ENCODE results near the gene CHD6.
"Not testable (repeated sequence)": the region's sequence is repeated elsewhere in the genome, so short reads cannot be mapped to it uniquely, and the experiment has no call there.

The CHD6 gene

GRCh38 chr20:41547221-41547620 lies 71.0 kb downstream of the CHD6 start:
- DNase-seq (ENCODE audit: low read depth in 2 of 2): no peak

GRCh38 chr20:41546535-41546934 lies 71.6 kb downstream of the CHD6 start:
- DNase-seq (ENCODE audit: low read depth in 2 of 2): no peak

- no peak for DNase-seq (ENCODE audit: low read depth in 2 of 2)
These were observed 73.7 kb downstream of the CHD6 start for GRCh38 chr20:41544472-41544871.

GRCh38 chr20:41540918-41541317 lies 77.3 kb downstream of the CHD6 start:
- no peak for DNase-seq (ENCODE audit: low read depth in 2 of 2)

GRCh38 chr20:41540459-41540858 lies 77.7 kb downstream of the CHD6 start:
- no peak for DNase-seq (ENCODE audit: low read depth in 2 of 2)

- no peak for DNase-seq (ENCODE audit: low read depth in 2 of 2)
These were observed 79.2 kb downstream of the CHD6 start for GRCh38 chr20:41538810-41539596.

GRCh38 chr20:41537865-41538264 lies 80.3 kb downstream of the CHD6 start:
- DNase-seq (ENCODE audit: low read depth in 2 of 2): no peak

GRCh38 chr20:41535551-41535950 lies 82.6 kb downstream of the CHD6 start:
- not testable (repeated sequence) for DNase-seq (ENCODE audit: low read depth in 2 of 2)

- no peak for DNase-seq (ENCODE audit: low read depth in 2 of 2)
These were observed 83.3 kb downstream of the CHD6 start for GRCh38 chr20:41534842-41535241.

- no peak for DNase-seq (ENCODE audit: low read depth in 2 of 2)
These were observed 84.0 kb downstream of the CHD6 start for GRCh38 chr20:41534170-41534569.

GRCh38 chr20:41533537-41534136 lies 84.5 kb downstream of the CHD6 start:
- DNase-seq (ENCODE audit: low read depth in 2 of 2): no peak

GRCh38 chr20:41532935-41533334 lies 85.2 kb downstream of the CHD6 start:
- no peak for DNase-seq (ENCODE audit: low read depth in 2 of 2)

GRCh38 chr20:41531518-41532275 lies 86.5 kb downstream of the CHD6 start:
- no peak for DNase-seq (ENCODE audit: low read depth in 2 of 2)

GRCh38 chr20:41530923-41531322 lies 87.3 kb downstream of the CHD6 start:
- DNase-seq (ENCODE audit: low read depth in 2 of 2): no peak

- no peak for DNase-seq (ENCODE audit: low read depth in 2 of 2)
These were observed 91.8 kb downstream of the CHD6 start for GRCh38 chr20:41526327-41526726.

- DNase-seq (ENCODE audit: low read depth in 2 of 2): no peak
These were observed 93.1 kb downstream of the CHD6 start for GRCh38 chr20:41524980-41525613.

- DNase-seq (ENCODE audit: low read depth in 2 of 2): no peak
These were observed 94.3 kb downstream of the CHD6 start for GRCh38 chr20:41523857-41524256.

- DNase-seq (ENCODE audit: low read depth in 2 of 2): no peak
These were observed 104.3 kb downstream of the CHD6 start for GRCh38 chr20:41513829-41514228.

GRCh38 chr20:41512624-41513023 lies 105.6 kb downstream of the CHD6 start:
- DNase-seq (ENCODE audit: low read depth in 2 of 2): no peak

GRCh38 chr20:41510847-41511450 lies 107.2 kb downstream of the CHD6 start:
- no peak for DNase-seq (ENCODE audit: low read depth in 2 of 2)

- DNase-seq (ENCODE audit: low read depth in 2 of 2): no peak
These were observed 108.0 kb downstream of the CHD6 start for GRCh38 chr20:41510224-41510623.
